GM10248 (cell line): ENCODE data around the gene FABP1.

ENCODE experiments used
- CTCF ChIA-PET: fragments of 300-600 bp; sonication (Branson Sonifier 250); formaldehyde crosslinking; extraction: SDS; loops from one replicate; lab custom pipeline; 2021; ENCODE audit warnings: antibody characterized with exemption; lab: Yijun Ruan, JAX
- POLR2A ChIA-PET: fragments of 350-650 bp; sonication (Branson Sonifier 250); formaldehyde crosslinking; extraction: SDS; loops from one replicate; lab custom pipeline; 2020; ENCODE audit warnings: antibody characterized with exemption; lab: Yijun Ruan, JAX
- DNase-seq: peaks from one replicate; pipeline ENCODE4 v3.0.0; 2012; ENCODE audit errors: extremely low spot score
- CTCF ChIP-seq: IDR thresholded peaks from 2 replicates; pipeline ENCODE4 v1.5.1; 2012; ENCODE audit warnings: mild to moderate bottlenecking, low read depth; ENCODE audit errors: extremely low read depth, missing control alignments, control extremely low read depth

Gene FABP1

DNA sequence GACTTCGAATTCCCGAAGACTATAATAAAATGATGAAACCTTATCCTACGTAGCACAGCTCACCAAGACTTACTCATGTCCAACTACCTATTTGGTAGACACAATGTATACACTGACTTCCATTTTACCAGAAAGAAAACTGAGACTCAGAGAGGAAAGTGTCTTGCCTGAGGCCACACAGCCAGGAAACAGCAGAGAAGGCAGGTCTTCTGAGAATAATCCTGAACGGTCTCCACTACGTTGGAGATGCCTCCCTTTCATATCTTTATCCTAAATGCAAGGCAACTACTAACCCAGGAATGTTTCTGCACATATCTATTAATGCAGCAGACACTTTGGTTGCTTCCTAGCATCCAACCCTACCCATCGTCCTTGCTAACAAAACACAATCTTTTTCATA lies 11.9 kb upstream of the FABP1 start:
- no peak for DNase-seq
- ChIA-PET CTCF (interaction anchor here (0.9 kb wide), 1 partner anchor 79 kb away, joined by 3 read pairs; no protein-coding TSS in a partner anchor), POLR2A (no interaction called here)
- no peak for TF ChIP-seq CTCF

DNA sequence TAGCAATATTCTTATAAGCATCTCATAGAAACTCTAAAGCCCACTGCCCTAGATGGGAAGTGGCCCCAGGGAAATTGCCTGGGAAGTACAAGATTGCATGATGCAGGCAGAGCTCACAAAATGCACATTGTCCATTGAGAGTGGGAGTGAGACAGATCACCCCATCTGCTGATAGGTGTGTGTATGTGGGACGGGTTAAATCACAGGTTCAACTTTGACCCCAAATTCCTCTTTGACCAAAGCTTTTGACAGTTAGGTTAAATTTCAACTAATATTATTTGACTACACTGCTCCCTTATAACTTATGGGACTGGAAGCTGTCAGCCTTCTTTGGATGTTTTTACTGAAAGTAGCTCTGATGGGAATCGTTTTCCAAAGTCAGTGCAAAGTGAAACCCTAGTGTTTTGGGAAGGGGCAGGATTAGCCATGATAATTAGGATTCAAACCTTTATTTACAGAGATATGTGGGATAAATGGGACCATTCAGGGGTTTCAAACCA lies 11.4 kb upstream of the FABP1 start:
- POLR2A ChIA-PET, result no interaction called here
- DNase-seq, result no peak
- CTCF ChIA-PET, result no interaction called here
- no peak for TF ChIP-seq CTCF

DNA sequence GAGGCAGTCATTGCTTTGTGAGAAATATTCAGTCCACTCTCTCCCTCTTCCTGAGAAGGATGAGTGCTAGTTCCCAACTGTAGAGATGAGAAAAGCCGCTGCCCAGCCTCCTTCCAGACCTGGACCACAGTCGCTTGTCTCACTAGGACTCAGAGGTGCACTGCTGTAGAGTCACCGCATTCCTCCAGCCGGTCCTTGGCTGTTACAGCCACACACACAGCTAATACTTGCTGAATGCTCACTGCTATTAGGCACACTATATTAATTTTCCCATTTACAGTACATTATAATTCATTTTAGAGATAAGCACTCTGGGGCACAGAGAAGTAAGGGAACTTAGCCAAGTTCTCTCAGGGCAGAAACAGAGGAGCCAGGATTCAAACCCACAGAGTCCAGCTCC lies 10.0 kb upstream of the FABP1 start:
- POLR2A ChIA-PET, result no interaction called here
- no peak for DNase-seq
- no peak for TF ChIP-seq CTCF
- CTCF ChIA-PET, result interaction anchor here (0.9 kb wide), 1 partner anchor 53 kb away, joined by 3 read pairs; no protein-coding TSS in a partner anchor

- ChIA-PET CTCF (no interaction called here), POLR2A (no interaction called here)
- DNase-seq, result no peak
- TF ChIP-seq CTCF, result no peak
These were observed 9.0 kb upstream of the FABP1 start for GRCh38 chr2:88136817-88137216.

- POLR2A ChIA-PET, result no interaction called here
- CTCF ChIA-PET, result interaction anchor here (0.9 to 1.5 kb wide), 3 partner anchors 8 to 73 kb away, joined by 3 to 4 read pairs (median 3); no protein-coding TSS in a partner anchor
- no peak for DNase-seq
- TF ChIP-seq CTCF, result no peak
These were observed 6.0 kb upstream of the FABP1 start for GRCh38 chr2:88133875-88134274.

DNA sequence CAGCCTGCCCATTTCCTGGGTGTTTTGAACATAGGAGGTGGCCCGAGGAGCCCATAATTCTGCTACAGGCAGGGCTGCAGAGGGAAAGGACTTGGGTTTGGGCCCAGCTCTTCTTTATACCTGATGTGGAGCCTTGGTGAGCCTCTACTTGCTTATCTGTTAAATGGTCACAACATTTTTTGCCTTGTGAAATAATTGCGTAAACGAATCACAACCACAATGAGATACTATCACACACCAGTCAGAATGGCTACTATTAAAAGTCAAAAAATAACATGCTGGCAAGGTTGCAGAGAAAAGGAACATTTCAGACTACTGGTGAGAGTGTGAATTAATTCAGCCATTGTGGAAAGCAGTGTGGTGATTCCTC lies 4.1 kb upstream of the FABP1 start:
- ChIA-PET CTCF (interaction anchor here (0.8 kb wide), 1 partner anchor 72 kb away, joined by 4 read pairs; no protein-coding TSS in a partner anchor), POLR2A (no interaction called here)
- no peak for DNase-seq
- no peak for TF ChIP-seq CTCF
